Brain microvascular endothelial cell (primary cell): ENCODE results near the gene DEFB125.

Experiments used
- DNase-seq: peaks from one replicate; pipeline ENCODE4 v3.0.0-alpha.2; 2020
- H3K27ac ChIP-seq: fragments of 250-450 bp; sonication (Bioruptor Pico); 2 replicates; pipeline ENCODE4 v1.5.1; 2020; ENCODE audit warnings: mild to moderate bottlenecking, moderate library complexity
- H3K27me3 ChIP-seq: fragments of 250-450 bp; sonication (Bioruptor Pico); replicated peaks from 2 replicates; pipeline ENCODE4 v1.5.1; 2020; ENCODE audit warnings: mild to moderate bottlenecking
- H3K36me3 ChIP-seq: fragments of 250-450 bp; sonication (Bioruptor Pico); replicated peaks from 2 replicates; pipeline ENCODE4 v1.5.1; 2020; ENCODE audit warnings: mild to moderate bottlenecking
- H3K4me3 ChIP-seq: 2 replicates; pipeline ENCODE4 v1.5.1; 2011; ENCODE audit warnings: low read depth, mild to moderate bottlenecking, control low read depth, low read length, moderate library complexity
- in situ Hi-C: cut with HindIII; loops from 2 replicates; pipeline ENCODE4 v1.10.0; 2017; ENCODE audit warnings: low sequenced_read_pairs, low pct_ligation_motif_present
- TF ChIP-seq, protein P1 (sequence below): IDR thresholded peaks from 2 replicates; pipeline ENCODE4 v1.5.1; 2011; ENCODE audit warnings: low read depth, mild to moderate bottlenecking, moderate library complexity, low read length, control low read depth, inconsistent platforms; ENCODE audit errors: missing control alignments

The DEFB125 gene

GRCh38 chr20:64026-64603 is 23.4 kb upstream of the DEFB125 start:
- Histone ChIP-seq H3K27me3 (no peaks in the 10 kb centered on the region), H3K4me3 (no peak overlapping the region), H3K27ac (no peak overlapping the region), H3K36me3 (no peaks in the 10 kb centered on the region)
- TF ChIP-seq, protein P1, sequence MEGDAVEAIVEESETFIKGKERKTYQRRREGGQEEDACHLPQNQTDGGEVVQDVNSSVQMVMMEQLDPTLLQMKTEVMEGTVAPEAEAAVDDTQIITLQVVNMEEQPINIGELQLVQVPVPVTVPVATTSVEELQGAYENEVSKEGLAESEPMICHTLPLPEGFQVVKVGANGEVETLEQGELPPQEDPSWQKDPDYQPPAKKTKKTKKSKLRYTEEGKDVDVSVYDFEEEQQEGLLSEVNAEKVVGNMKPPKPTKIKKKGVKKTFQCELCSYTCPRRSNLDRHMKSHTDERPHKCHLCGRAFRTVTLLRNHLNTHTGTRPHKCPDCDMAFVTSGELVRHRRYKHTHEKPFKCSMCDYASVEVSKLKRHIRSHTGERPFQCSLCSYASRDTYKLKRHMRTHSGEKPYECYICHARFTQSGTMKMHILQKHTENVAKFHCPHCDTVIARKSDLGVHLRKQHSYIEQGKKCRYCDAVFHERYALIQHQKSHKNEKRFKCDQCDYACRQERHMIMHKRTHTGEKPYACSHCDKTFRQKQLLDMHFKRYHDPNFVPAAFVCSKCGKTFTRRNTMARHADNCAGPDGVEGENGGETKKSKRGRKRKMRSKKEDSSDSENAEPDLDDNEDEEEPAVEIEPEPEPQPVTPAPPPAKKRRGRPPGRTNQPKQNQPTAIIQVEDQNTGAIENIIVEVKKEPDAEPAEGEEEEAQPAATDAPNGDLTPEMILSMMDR = no peak
- in situ Hi-C loops = no loop called here
- no peak for DNase-seq

- in situ Hi-C loops = no loop called here
- H3K27me3 ChIP-seq = no peaks in the 10 kb centered on the region
- no peak overlapping the region for H3K27ac ChIP-seq
- no peak for DNase-seq
- H3K36me3 ChIP-seq = no peaks in the 10 kb centered on the region
- no peak overlapping the region for H3K4me3 ChIP-seq
- TF ChIP-seq, protein P1 = no peak
Observed at GRCh38 chr20:64766-65322, 22.6 kb upstream of the DEFB125 start.

DNA sequence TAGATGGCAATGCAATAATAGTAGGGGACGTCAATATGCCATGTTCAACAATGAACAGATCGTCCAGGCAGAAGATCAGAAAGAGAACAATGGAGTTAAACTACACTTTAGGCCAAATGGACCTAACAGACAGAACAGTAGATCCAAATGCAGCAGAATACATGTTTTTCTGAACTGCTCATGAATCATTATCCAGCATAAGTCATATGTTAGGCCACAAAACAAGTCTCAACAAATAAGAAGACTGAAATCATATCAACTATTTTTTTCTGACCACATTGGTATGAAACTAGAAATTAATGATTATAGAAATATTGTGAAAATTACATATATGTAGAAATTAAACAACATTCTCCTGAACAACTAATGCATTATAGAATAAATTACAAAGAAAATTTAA is 10.2 kb upstream of the DEFB125 start:
- no peaks in the 10 kb centered on the region for H3K27me3 ChIP-seq
- no peak overlapping the region for H3K4me3 ChIP-seq
- H3K36me3 ChIP-seq = no peaks in the 10 kb centered on the region
- TF ChIP-seq, protein P1 = no peak
- no peak overlapping the region for H3K27ac ChIP-seq
- in situ Hi-C loops = no loop called here
- DNase-seq = no peak

DNA sequence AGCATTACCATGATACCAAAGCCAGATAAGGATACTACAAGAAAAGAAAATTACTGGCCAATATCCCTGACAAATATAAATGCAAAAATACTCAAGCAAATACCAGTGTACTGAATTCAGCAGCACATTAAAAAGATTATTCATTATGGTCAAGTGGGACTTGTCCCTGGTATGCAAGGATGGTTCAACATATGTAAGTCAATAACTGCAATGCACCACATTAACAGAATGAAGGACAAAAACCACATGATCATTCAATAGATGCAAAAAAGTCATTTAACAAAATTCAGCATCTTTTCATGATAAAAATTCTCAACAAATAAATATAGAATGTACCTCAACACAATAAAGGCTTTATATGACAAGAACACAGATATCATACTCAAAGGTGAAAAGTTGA is 9.1 kb upstream of the DEFB125 start:
- no peak overlapping the region for H3K4me3 ChIP-seq
- H3K36me3 ChIP-seq = no peaks in the 10 kb centered on the region
- in situ Hi-C loops = no loop called here
- TF ChIP-seq, protein P1 = no peak
- H3K27me3 ChIP-seq = no peaks in the 10 kb centered on the region
- DNase-seq = no peak
- H3K27ac ChIP-seq = no peak overlapping the region

GRCh38 chr20:79565-79964 is 7.9 kb upstream of the DEFB125 start:
- TF ChIP-seq, protein P1 = no peak
- no peaks in the 10 kb centered on the region for H3K27me3 ChIP-seq
- no peak overlapping the region for H3K4me3 ChIP-seq
- no peak for DNase-seq
- no peak overlapping the region for H3K27ac ChIP-seq
- H3K36me3 ChIP-seq = no peaks in the 10 kb centered on the region
- in situ Hi-C loops = no loop called here

GRCh38 chr20:90651-91050 is 3.2 kb downstream of the DEFB125 start:
- in situ Hi-C loops = no loop called here
- DNase-seq = no peak
- H3K4me3 ChIP-seq = no peak overlapping the region
- TF ChIP-seq, protein P1 = no peak
- H3K27me3 ChIP-seq = no peaks in the 10 kb centered on the region
- H3K27ac ChIP-seq = no peak overlapping the region
- H3K36me3 ChIP-seq = no peaks in the 10 kb centered on the region
